HG03045 (cell line): ENCODE data around the gene FLNA.
A peak's percentile ranks its signal among the peaks of the same experiment; 100 is the strongest.
"Not testable (repeated sequence)": the region's sequence is repeated elsewhere in the genome, so short reads cannot be mapped to it uniquely, and the experiment has no call there.

Experiments used
- ATAC-seq: cut with Tn5 transposase; IDR thresholded peaks from one replicate; pipeline ENCODE4 v1.9.1; 2021; ENCODE audit warnings: mild to moderate bottlenecking, moderate library complexity; ENCODE audit not compliant: unreplicated experiment

Gene FLNA

GRCh38 chrX:154343620-154344019, 30.8 kb downstream of the FLNA start:
- not testable (repeated sequence) for ATAC-seq

- peak; percentile 13 for ATAC-seq
Observed at GRCh38 chrX:154343063-154343462, 31.4 kb downstream of the FLNA start.

GRCh38 chrX:154341399-154342298, 32.8 kb downstream of the FLNA start:
- peak; percentile 64 for ATAC-seq

- no peak for ATAC-seq
Observed at GRCh38 chrX:154334496-154334895, 39.9 kb downstream of the FLNA start.

GRCh38 chrX:154333837-154334271, 40.6 kb downstream of the FLNA start:
- no peak for ATAC-seq

GRCh38 chrX:154333116-154333515, 41.3 kb downstream of the FLNA start:
- no peak for ATAC-seq

GRCh38 chrX:154332561-154332960, 41.9 kb downstream of the FLNA start:
- ATAC-seq: no peak

GRCh38 chrX:154329294-154329693, 45.1 kb downstream of the FLNA start:
- ATAC-seq: no peak

- no peak for ATAC-seq
Observed at GRCh38 chrX:154328646-154329045, 45.8 kb downstream of the FLNA start.

GRCh38 chrX:154327038-154327820, 47.2 kb downstream of the FLNA start:
- no peak for ATAC-seq

GRCh38 chrX:154325541-154325940, 48.9 kb downstream of the FLNA start:
- no peak for ATAC-seq

- ATAC-seq: no peak
Observed at GRCh38 chrX:154323537-154323936, 50.9 kb downstream of the FLNA start.

GRCh38 chrX:154322890-154323289, 51.5 kb downstream of the FLNA start:
- no peak for ATAC-seq

GRCh38 chrX:154321594-154321993, 52.8 kb downstream of the FLNA start:
- ATAC-seq: no peak

GRCh38 chrX:154321152-154321551, 53.3 kb downstream of the FLNA start:
- ATAC-seq: no peak

- no peak for ATAC-seq
Observed at GRCh38 chrX:154320406-154320805, 54.0 kb downstream of the FLNA start.

- no peak for ATAC-seq
Observed at GRCh38 chrX:154317391-154317995, 56.9 kb downstream of the FLNA start.

- no peak for ATAC-seq
Observed at GRCh38 chrX:154315416-154315815, 59.0 kb downstream of the FLNA start.

GRCh38 chrX:154313147-154313546, 61.3 kb downstream of the FLNA start:
- no peak for ATAC-seq

GRCh38 chrX:154312116-154312515, 62.3 kb downstream of the FLNA start:
- ATAC-seq: no peak
